HepG2 (cell line): Measurements from ENCODE around the gene MPZL3. TPM values are rescaled to one million over a fixed set of nuclear protein-coding genes. Genes with fewer than 3 reads are reported as not detected.

Experiments used
- AHR ChIP-seq: IDR thresholded peaks from 2 replicates; pipeline ENCODE4 v1.6.1; 2018; ENCODE audit warnings: missing genetic modification reagents, missing compliant biosample characterization
- CREB3 ChIP-seq: sonication (generic); formaldehyde crosslinking; IDR thresholded peaks from 2 replicates; pipeline ENCODE4 v1.5.0; 2020; ENCODE audit warnings: missing genetic modification reagents
- DMTF1 ChIP-seq: sonication (generic); formaldehyde crosslinking; IDR thresholded peaks from 2 replicates; pipeline ENCODE4 v1.4.0; 2020; ENCODE audit warnings: mild to moderate bottlenecking, missing genetic modification reagents
- FOXK1 ChIP-seq: sonication (generic); formaldehyde crosslinking; IDR thresholded peaks from 2 replicates; pipeline ENCODE4 v1.4.0; 2020; ENCODE audit warnings: low read depth, missing genetic modification reagents, borderline replicate concordance
- KMT2B ChIP-seq: IDR thresholded peaks from 2 replicates; pipeline ENCODE4 v1.6.1; 2016; ENCODE audit warnings: missing genetic modification reagents, missing compliant biosample characterization
- MEIS1 ChIP-seq: sonication (generic); formaldehyde crosslinking; IDR thresholded peaks from 2 replicates; pipeline ENCODE4 v1.9.0; 2021; ENCODE audit warnings: mild to moderate bottlenecking, missing genetic modification reagents, moderate library complexity, borderline replicate concordance
- MLLT10 ChIP-seq: sonication (generic); formaldehyde crosslinking; IDR thresholded peaks from 2 replicates; pipeline ENCODE4 v1.4.0; 2020; ENCODE audit warnings: missing genetic modification reagents
- NFKB2 ChIP-seq: sonication (generic); formaldehyde crosslinking; IDR thresholded peaks from 2 replicates; pipeline ENCODE4 v1.4.0; 2020; ENCODE audit warnings: missing genetic modification reagents, borderline replicate concordance
- POLR2AphosphoS2 ChIP-seq: IDR thresholded peaks from 2 replicates; pipeline ENCODE4 v1.6.1; 2011; ENCODE audit warnings: low read depth, low read length, improper control_type of control experiment
- ZFP91 ChIP-seq: sonication (generic); formaldehyde crosslinking; IDR thresholded peaks from 2 replicates; pipeline ENCODE4 v1.9.0; 2022; ENCODE audit warnings: missing genetic modification reagents, mild to moderate bottlenecking, borderline replicate concordance
- ZNF17 ChIP-seq: sonication (generic); formaldehyde crosslinking; IDR thresholded peaks from 2 replicates; pipeline ENCODE4 v1.5.0; 2020; ENCODE audit warnings: mild to moderate bottlenecking, missing genetic modification reagents
- ZNF224 ChIP-seq: sonication (generic); formaldehyde crosslinking; IDR thresholded peaks from 2 replicates; pipeline ENCODE4 v1.5.0; 2020; ENCODE audit warnings: mild to moderate bottlenecking, missing genetic modification reagents
- ZNF263 ChIP-seq: sonication (generic); formaldehyde crosslinking; IDR thresholded peaks from 2 replicates; pipeline ENCODE4 v1.4.0; 2020; ENCODE audit warnings: missing genetic modification reagents
- ZNF431 ChIP-seq: sonication (generic); formaldehyde crosslinking; IDR thresholded peaks from 2 replicates; pipeline ENCODE4 v1.9.0; 2022; ENCODE audit warnings: missing genetic modification reagents, low read depth, mild to moderate bottlenecking, borderline replicate concordance
- polyA plus RNA-seq, 8 experiments: library from polyadenylated mRNA; depleted of rRNA in 3 of 8; stranded (reverse) in 7 of 8; unstranded in 1 of 8; fragments of >200 nt; fragmentation: Illumina TruSeq in 4 of 8; extraction: Trizol in 4 of 8; gene quantifications; 2 replicates each; pipeline versions ENCODE4 v1.2.1 to v1.2.3, GENCODE V29; 2011 to 2016; ENCODE audit warnings: low read depth in 4 of 8, missing spikeins in 1 of 8, mixed read lengths in 1 of 8; ENCODE audit not compliant: insufficient read depth in 1 of 8
- total RNA-seq, 5 experiments: library from RNA; depleted of rRNA; stranded (reverse); fragments of >200 nt; fragmentation: Illumina TruSeq; extraction: Trizol; gene quantifications; 2 replicates each; pipeline ENCODE4 v1.2.3, GENCODE V29; 2016; ENCODE audit warnings: low read depth in 1 of 5
- TF ChIP-seq, protein P1 (sequence below): sonication (generic); formaldehyde crosslinking; IDR thresholded peaks from 2 replicates; pipeline ENCODE4 v1.4.0; 2020; ENCODE audit warnings: missing genetic modification reagents

MPZL3 gene
- total and polyA plus RNA-seq, 2 of the 13 experiments (the other 11 are each of a cell fraction or from before 2014, with no cell fraction given), result 5.3 to 9.3 TPM

DNA sequence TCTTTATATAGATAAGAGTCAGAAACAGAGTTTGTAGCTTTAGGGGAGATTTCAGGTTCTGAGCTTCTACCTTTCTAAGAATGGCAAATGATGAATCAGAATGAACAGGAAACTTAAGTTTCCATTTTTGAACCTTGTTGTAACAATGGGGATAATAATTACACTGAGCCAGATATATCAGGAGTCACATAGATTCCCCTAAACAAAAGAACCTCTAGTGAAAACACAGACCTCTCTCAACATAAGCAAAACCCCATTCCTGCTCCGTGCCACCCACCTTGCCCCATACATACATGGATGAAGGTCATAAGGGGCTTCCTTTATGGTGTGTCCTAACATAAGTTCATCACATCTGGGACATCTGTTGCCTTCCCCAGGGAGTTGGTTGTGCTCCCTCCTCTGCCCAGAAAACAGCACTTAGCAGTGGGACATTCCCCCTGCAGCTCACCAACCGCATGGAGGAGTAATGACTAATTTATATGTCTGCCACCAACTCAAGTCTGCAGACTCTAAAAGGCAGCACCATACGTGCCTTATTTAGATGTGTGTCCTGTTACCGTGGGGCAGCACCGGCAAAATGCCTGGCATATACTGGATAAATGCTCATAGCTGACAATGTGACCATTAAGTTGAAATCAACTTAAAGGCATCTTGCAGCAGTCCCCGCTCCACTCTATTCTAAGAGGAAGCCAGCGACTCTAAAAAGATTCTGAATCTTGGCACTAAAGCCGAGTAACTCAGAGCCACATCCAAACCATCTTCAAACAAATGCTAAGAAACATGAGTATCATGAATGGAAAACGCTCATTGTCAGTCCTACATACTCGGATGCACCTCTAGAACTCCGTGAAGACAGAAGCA lies 35.3 kb downstream of the MPZL3 start (continued):
- TF ChIP-seq FOXK1 (CRISPR knock-in tag), result no peak
- no peak for TF ChIP-seq MLLT10 (CRISPR knock-in tag)
- no peak for TF ChIP-seq ZNF431 (CRISPR knock-in tag)
- no peak for TF ChIP-seq ZNF224 (CRISPR knock-in tag)
- TF ChIP-seq ZNF17 (CRISPR knock-in tag), result no peak
- TF ChIP-seq AHR (CRISPR knock-in tag), result no peak
- no peak for TF ChIP-seq POLR2AphosphoS2
- no peak for TF ChIP-seq MEIS1
- TF ChIP-seq NFKB2, result no peak
- TF ChIP-seq CREB3 (CRISPR knock-in tag), result no peak
- no peak for TF ChIP-seq DMTF1
- TF ChIP-seq ZNF263, result no peak
- TF ChIP-seq, protein P1, sequence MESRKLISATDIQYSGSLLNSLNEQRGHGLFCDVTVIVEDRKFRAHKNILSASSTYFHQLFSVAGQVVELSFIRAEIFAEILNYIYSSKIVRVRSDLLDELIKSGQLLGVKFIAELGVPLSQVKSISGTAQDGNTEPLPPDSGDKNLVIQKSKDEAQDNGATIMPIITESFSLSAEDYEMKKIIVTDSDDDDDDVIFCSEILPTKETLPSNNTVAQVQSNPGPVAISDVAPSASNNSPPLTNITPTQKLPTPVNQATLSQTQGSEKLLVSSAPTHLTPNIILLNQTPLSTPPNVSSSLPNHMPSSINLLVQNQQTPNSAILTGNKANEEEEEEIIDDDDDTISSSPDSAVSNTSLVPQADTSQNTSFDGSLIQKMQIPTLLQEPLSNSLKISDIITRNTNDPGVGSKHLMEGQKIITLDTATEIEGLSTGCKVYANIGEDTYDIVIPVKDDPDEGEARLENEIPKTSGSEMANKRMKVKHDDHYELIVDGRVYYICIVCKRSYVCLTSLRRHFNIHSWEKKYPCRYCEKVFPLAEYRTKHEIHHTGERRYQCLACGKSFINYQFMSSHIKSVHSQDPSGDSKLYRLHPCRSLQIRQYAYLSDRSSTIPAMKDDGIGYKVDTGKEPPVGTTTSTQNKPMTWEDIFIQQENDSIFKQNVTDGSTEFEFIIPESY, result no peak
- TF ChIP-seq KMT2B, result no peak
- TF ChIP-seq ZFP91 (CRISPR knock-in tag), result no peak
